Left ventricle myocardium superior (tissue), 1 donor: ENCODE data around the gene PAX7. TPM values are rescaled to one million over a fixed set of nuclear protein-coding genes. Genes with fewer than 3 reads are reported as not detected.

Source experiments
- ATAC-seq: fragments of 200-7000 bp; cut with Tn5 transposase; one replicate; pipeline ENCODE4 v1.9.1; 2020; ENCODE audit warnings: mild to moderate bottlenecking, moderate library complexity
- DNase-seq: peaks from one replicate; pipeline ENCODE4 v3.0.0-alpha.2; 2020
- intact Hi-C: fragments of 100-400 bp; cut with micrococcal nuclease; formaldehyde crosslinking; loops from one replicate; pipeline ENCODE4 v1.11.0; 2022
- total RNA-seq: library from RNA; stranded (reverse); fragmentation: NEBNext Ultra II Directional; extraction: Animal tissue kit (Norgen Biotek cat#: 25700); gene quantifications from one replicate; pipeline ENCODE4 v1.2.1, GENCODE V29; 2021
- donor health status: DM: no; HTN: yes; CAD: no; lungs with severe emphysema.

PAX7 gene
- total RNA-seq, 1 donor from 2014 or later = not detected

DNA sequence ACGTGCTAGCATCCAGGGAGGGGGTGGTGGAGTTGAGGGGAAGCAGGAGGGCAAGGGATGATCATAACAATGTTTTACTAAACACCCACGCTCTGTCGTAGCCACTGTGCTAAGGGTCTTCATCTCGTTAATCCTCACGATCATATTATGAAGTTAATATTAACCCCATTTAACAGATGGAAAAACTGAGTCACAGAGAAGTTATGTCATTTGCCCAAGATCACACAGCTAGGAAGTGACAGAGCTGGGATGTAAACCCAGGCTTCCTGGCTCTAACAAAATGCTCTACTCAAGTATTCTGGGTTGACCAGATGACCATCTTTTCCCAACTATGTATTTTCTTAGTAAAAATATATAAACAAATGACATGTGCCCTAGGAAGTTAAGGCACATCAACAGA, 140.2 kb downstream of the PAX7 start:
- ATAC-seq = no peak
- DNase-seq = no peak
- intact Hi-C loops = no loop called here

DNA sequence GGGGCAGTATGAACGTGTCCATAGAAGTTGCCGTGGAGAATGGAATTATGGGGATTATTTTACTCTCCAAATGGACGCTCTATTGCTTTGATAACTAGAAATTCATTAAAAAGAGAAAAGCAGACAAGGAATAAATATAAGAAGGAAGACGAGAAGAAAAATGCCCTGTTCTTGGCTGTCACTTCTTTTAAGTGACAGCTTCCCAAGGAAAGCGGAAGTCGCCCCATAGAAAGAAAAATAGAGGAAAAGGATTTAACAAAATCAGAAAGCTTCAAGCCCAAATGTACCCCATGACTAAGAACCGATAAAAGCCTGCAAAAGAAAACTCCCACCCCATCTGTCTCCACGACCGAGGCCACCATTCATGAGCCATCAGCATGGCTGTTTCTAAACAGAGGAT, 143.1 kb downstream of the PAX7 start:
- intact Hi-C loops = no loop called here
- DNase-seq = no peak
- ATAC-seq = no peak

DNA sequence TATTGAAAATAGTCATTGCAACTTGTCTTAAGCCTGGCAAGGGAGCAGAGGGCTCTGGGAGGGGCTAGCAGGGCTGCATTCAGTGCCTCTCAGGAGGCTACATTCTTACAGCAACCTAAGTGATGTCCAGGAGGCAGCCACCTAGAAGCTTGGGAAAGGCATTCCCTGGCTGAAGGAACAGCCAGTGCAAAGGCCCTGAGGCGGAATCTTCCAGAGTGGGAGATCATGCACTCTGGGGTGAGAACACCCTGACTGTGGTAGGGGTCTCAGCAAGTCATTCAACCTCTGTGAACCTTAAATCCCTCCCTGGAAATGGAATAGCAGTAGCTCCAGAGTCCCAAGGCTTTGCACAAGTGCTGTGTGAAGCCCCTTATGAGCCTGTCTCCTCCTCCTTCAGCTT, 144.7 kb downstream of the PAX7 start:
- ATAC-seq (no peak), DNase-seq (no peak)
- intact Hi-C loops = no loop called here

DNA sequence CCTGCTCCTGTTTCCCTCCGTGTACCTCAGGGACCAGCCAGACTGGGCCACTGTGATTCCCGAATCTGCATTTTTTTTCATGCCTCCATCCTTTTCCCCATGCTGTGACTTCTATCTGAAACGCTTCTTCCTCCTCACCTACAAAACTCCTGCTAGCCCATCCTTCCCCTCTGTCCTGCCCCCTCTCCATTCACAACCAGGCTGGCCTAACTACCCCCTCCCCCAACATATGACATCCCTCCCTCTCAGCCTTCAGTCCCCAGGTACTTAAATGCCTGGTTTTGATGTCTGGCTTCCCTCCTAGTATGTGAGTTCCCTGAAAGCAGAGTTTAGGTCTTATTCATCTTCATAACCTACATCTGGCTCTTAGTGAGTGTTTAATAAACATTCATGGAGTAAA, 146.1 kb downstream of the PAX7 start:
- ATAC-seq (no peak), DNase-seq (no peak)
- intact Hi-C loops = no loop called here

DNA sequence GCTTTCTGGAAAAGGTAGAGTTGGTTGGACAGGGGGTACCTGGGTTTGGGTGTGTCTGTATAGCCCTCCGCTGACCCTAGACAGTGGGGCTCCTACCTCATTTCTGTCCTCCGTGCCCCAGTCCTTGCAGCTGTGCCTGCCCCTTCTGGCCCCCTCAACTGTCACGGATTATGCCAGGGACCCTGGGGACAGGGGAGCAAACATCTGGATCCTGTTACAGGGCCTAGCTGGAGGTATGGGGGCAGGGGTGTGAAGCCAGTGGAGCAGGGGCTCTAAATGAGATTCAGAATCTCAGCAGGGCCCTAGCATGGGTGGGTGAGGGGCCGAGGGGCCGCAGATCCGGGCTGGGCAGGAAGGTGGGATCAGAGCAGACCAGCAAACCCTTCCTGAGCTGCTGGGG, 147.8 kb downstream of the PAX7 start:
- no peak for ATAC-seq
- intact Hi-C loops = no loop called here

DNA sequence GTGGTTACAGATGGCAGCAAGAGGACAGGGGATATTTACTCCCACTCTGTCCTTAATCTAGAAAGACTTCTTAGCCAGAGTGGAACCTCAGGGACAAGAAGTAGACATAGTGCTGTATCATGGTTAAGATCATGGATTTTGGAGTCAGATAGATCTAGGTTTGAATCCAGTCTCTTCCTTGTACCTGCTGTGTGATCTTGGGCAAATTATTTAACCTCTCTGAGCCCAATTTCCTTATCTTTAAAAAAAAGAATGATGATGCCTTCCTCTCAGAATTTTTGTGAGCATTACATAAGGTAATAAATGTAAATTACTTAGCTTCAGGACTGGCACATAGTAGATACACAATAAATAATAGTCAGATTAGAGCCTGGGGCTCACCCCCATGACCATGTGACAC, 150.4 kb downstream of the PAX7 start:
- intact Hi-C loops = no loop called here

More for the DNA sequence above, 147.8 kb downstream of the PAX7 start:
- no peak for DNase-seq

DNA sequence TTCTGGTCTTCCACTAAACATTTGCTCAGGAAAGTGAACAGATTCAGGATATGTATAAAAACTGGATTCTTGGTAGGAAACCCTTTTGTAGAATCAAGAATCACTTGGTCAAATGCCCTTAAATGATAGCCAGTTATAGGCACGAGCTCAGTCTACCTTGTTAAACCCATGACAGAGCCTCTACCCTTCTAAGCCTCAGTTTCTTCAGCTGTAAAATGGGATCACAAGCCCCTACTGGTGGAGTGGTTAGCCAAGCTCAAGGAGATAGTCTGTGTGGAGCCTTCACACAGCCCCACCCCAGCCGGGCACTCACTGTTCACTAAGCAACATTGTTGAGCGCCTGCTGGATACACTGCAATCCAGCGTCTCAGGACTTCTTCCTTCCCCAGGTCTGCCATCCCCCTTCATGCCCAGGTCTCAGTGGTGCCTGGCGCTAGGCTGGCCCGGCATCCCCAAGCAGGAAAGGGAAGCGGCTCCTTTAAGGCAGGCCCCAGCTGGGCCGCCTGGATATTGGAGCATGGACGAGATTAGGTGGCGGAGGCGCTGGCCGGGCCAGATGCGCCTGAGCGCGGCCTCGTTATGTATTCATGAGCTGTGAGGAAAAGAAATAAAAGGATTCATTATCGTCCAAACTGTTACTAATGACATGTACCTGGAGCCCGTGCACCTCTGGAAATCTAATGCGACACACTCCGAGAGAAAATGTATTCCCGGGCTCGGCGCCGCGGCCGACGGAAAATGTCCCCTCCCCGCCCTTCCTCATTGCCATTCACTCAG, 153.2 kb downstream of the PAX7 start:
- ATAC-seq = peak; percentile 50
- intact Hi-C loops = no loop called here
- peak; percentile 41 for DNase-seq

More for the DNA sequence above, 150.4 kb downstream of the PAX7 start:
- no peak for ATAC-seq
- DNase-seq = no peak

DNA sequence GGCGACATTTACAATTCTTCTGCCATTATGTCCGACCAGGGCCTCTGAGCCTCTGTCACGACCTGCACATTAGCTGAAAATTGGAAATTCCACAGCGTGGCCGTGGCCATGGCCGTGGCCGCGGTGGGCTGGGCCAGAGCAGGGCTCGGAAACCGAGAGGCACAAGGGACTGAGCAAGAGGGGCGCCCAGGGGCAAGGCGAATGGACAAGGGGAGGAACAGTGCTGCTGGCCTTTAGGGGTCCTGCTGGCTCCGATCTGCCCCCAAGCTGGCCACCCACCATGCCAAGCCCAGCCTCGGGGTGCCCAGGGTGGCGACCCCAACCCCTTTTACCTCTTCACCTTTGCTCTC, 153.8 kb downstream of the PAX7 start:
- no peak for DNase-seq
- no peak for ATAC-seq
- intact Hi-C loops = no loop called here

DNA sequence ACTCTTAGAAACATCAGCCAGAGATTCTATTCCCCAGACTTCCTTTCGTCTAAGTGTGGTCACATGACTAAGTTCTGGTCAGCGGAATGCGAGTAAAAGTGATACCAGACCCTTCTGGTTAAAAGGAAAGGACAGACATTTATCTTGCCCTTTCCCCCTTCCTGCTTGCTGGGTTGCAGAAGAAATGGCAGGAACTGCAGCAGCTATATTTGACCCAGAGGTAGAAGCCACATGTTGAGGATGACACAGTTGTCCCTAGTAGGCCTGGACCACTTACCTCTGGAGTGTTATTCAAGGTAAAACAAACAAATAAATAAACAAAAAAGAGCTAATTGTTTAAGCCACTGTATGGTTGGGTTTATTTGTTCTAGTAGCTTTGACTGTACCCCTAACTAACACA, 155.5 kb downstream of the PAX7 start:
- no peak for ATAC-seq
- no peak for DNase-seq
- intact Hi-C loops = no loop called here

DNA sequence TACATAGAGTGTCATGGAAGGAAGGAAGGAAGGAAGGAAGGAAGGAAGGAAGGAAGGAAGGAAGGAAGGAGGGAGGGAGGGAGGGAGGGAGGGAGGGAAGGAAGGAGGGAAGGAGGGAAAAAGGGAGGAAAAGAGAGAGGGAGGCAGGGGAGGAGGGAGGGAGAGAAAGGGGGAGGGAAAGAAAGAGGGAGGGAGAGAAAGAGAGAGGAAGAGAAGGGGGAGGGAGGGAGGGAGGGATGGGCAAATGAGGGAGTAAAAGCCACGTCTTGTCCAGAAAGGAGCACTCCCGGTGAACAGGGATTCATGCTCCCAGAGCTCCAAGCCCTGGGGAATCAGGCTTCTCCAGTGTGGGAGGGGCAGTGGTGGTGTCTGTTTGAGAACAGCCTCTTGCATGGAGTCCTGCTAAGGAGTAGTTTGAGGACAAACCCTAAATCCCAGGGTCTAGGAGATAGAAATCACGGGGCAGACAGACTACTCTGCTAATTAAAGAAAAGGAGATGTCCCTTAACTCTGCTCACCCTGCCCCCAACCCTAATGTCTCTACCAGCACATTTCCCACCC, 157.3 kb downstream of the PAX7 start:
- intact Hi-C loops = no loop called here
- ATAC-seq (no peak), DNase-seq (no peak)

DNA sequence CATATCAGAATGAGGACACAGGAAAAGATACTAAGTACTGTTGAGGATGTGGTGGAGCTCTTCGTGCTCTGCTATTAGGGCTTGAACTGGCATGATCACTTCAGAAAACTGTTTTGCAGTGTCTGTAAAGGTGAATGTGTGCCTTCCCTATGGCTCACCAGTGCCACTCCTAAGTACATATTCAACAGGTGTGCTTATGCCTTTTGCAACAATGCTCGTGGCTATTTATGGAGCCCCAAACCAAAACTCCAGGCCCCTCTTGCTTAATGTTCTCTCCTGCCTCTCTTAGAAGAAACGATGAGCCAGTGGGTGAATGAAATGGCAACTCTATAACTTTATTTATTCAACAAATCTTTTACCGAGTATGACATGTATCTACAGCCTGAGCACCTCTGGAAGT, 158.6 kb downstream of the PAX7 start:
- intact Hi-C loops = no loop called here
- DNase-seq (no peak), ATAC-seq (no peak)

DNA sequence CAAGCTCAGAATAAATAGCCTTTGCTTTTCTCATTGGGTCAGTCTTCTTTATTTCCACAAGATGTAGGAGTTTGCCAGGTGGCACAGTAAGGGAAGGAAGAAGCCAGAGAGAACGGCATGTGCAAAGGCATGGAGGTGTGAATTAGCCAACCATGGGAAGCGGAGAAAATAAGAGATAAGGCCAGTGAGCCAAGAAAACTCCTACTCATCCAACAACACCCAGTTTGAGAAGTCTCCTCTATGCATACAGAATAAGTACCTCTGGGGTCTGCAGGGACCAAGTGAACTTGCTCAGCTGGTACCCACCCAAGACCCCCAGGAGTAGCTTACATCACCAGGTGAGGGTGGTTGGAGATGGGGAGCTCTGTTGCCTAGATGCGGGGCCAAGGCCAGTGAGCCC, 162.1 kb downstream of the PAX7 start:
- no peak for DNase-seq
- no peak for ATAC-seq
- intact Hi-C loops = no loop called here

DNA sequence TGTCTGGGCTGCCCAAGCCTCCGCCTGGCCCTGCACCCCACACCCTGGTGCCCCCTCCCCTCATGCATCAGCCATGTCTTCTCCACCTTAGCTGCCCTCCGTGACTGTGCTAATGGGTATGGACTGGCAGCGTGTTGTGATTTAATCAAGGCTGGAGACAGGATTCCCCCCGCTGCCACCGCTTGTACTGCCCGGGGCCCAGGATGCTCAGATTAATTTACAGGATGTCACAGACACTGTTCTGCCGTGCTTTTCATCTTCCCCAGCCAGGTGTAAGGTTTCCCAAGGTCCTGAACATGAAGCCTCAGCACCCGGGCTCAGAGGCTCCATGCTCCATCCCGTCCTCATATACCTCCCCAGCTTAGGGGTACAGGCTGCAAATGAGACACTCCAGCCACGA, 162.5 kb downstream of the PAX7 start:
- intact Hi-C loops = no loop called here
- no peak for DNase-seq
- no peak for ATAC-seq

DNA sequence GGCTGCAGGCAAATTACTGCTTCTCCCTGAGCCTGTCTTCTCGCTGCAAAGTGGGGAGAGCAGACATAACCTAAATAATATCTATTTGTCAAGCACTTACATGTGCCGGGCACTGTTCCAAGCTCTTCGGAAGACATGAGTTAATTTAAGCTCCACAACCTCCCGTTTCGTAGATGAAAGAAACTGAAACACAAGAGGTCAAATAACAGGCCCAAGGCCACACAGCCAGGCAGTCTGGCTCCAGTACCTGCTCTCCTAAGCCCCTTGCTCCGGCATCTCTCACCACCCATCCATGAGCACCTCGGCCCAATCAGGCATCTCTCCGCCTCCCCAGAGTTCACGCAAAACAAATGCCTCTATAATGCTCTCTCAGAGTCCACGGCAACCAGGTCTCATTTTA, 163.4 kb downstream of the PAX7 start:
- intact Hi-C loops = no loop called here
- ATAC-seq (no peak), DNase-seq (no peak)

DNA sequence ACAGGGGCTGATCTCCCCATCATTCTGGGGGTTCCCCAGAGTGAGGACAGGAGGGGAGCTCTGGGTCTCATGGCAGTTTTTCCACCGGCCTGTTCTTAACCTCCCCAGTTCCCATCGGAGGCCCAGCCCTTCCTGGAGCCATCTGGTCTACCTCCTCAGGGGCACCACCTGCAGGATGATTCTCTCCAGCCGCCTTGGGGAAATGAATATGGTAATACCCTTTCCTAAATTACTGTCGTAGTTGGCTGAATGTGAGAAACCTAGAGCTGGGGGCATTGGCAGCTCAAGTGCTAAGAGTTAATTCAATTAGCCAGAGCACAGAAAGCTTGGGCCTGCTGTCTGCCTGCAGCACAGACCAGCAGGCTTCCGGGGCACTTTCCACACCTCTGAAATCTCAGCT, 163.9 kb downstream of the PAX7 start:
- ATAC-seq (no peak), DNase-seq (no peak)
- intact Hi-C loops = no loop called here

DNA sequence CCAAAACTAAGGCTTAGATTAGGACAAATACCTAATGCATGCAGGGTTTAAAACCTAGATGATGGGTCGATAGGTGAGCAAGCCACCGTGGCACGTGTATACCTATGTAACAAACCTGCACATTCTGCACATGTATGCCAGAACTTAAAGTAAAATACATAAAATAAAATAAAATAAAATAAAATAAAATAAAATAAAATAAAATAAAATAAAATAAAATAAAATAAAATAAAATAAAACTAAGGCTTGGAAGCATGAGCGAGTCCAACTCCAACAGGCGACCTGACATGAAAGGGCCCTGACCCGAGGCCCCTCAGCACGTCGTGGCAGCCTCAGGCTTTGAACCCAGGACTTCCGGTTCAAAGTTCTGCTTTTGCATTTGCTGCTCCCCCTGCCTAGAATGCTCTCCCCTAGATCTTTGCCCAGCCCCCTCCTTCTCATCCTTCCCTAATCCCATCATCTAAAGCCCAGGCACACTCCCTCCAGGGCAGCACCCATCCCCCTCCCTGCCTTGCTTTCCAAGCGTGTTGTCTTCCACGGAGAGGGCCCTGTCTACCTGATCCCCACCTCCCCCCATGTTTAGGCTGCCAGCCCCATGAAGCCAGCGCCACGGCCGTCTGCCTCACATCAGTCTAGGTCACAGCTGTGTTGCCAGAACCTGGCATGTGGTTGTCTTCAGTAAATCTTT, 164.5 kb downstream of the PAX7 start:
- ATAC-seq (no peak), DNase-seq (no peak)
- intact Hi-C loops = no loop called here

DNA sequence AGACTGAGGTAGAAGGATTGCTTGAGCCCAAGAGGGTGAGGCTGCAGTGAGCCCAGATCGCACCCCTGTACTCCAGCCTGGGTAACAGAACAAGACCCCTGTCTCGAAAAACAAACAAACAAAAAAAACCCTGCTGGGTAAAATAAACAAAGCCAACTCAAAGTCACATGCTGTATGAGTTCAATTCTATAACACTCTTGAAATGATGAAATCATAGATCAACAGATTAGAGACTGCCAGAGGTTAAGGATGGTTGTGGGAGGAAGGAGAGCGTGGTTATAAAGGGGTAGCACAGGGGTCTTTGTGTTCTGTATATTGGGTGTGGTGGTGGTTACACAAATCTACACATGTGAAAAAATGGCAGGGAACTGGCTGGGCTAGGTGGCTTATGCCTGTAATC, 166.3 kb downstream of the PAX7 start:
- no peak for ATAC-seq
- DNase-seq = no peak
- intact Hi-C loops = no loop called here
